HCT116 (cell line): ENCODE results near the gene LRRK1.

Experiments
- CTCF ChIP-seq, 3 experiments: fragments of 200-600 bp in 1 of 3; sonication (generic) in 1 of 3; IDR thresholded peaks in 2 of 3; conservative IDR thresholded peaks in 1 of 3; 2 replicates each; pipeline ENCODE4 v1.5.1; 2012 to 2017; ENCODE audit warnings: low read depth in 2 of 3, low read length in 2 of 3, antibody characterized with exemption in 1 of 3, borderline replicate concordance in 1 of 3, control low read depth in 1 of 3, mild to moderate bottlenecking in 1 of 3, mixed read lengths in 1 of 3, mixed run types in 1 of 3, moderate library complexity in 1 of 3; ENCODE audit not compliant: insufficient read depth in 1 of 3
- EGR1 ChIP-seq: IDR thresholded peaks from 2 replicates; pipeline ENCODE4 v1.6.1; 2012; ENCODE audit warnings: low read depth
- EZH2 ChIP-seq: fragments of 200-600 bp; sonication (generic); IDR thresholded peaks from 2 replicates; pipeline ENCODE4 v1.6.1; 2017; ENCODE audit warnings: antibody characterized with exemption, mixed run types
- EZH2phosphoT487 ChIP-seq: fragments of 200-600 bp; IDR thresholded peaks from 2 replicates; pipeline ENCODE4 v1.6.1; 2018; ENCODE audit warnings: antibody characterized with exemption, borderline replicate concordance
- FOSL1 ChIP-seq: IDR thresholded peaks from 2 replicates; pipeline ENCODE4 v1.6.1; 2012; ENCODE audit warnings: low read depth
- POLR2A ChIP-seq: IDR thresholded peaks from 2 replicates; pipeline ENCODE4 v1.7.0; 2011; ENCODE audit warnings: borderline replicate concordance; ENCODE audit not compliant: insufficient read depth, insufficient read length; ENCODE audit errors: extremely low read depth
- POLR2AphosphoS5 ChIP-seq: IDR thresholded peaks from 2 replicates; pipeline ENCODE4 v1.6.1; 2011; ENCODE audit warnings: mild to moderate bottlenecking, low read depth, low read length, moderate library complexity
- REST ChIP-seq: IDR thresholded peaks from 2 replicates; pipeline ENCODE4 v1.6.1; 2012; ENCODE audit warnings: low read depth
- SIN3A ChIP-seq: IDR thresholded peaks from 2 replicates; pipeline ENCODE4 v1.6.1; 2012; ENCODE audit warnings: low read depth
- SP1 ChIP-seq: IDR thresholded peaks from 2 replicates; pipeline ENCODE4 v1.6.1; 2012; ENCODE audit warnings: low read depth
- ZFX ChIP-seq: fragments of 450-650 bp; IDR thresholded peaks from 2 replicates; pipeline ENCODE4 v1.6.1; 2017
- TF ChIP-seq, protein P1 (sequence below): IDR thresholded peaks from 2 replicates; pipeline ENCODE4 v1.6.1; 2012

DNA sequence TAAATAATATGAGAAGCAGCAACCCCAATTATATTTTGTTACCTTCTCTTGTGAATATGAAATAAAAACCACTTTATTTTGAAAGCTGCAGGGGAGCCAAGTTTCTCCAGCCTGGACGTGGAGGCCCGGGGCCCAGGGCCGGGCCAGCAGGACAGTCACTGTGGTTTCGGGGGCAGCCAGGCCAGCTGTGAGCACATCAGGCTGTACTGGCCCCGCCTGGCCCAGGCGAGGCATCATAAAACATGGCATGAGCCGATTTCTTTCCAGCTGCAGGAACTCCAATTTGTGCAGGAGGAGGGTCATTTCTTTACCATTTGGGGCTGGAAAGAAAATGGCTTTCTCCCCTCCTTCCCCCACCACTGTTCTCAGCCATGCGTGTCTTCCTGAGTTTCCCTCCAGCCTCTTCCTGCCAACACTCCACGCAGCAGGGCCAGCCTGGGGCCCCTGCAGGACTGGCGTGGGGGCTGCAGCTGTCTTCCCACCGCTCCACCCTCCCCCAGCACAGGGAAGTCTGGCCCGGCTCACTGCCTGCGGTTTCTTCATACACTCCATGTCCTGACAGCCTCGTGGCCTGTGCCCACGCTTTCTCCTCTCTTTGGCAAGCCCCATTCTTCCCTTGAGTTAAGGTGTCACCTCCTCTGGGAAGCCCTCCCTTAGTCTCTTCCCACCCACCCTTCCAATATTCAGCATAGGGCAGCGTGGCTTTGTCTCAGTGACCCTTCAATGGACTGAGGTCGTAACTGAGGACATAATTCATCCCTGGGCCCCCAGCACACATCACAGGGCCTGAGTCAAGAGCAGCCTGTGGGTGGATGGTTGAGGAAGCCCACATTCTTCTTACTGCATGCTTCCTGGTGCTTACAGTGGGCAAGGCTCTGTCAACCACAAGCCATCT, 196.9 kb downstream of the LRRK1 start:
- TF ChIP-seq POLR2A (no peak), CTCF (IDR thresholded peaks at IDR 0.05 in 2 of 3, conservative IDR thresholded peaks at IDR 0.05 in 1 of 3; ENCODE audit: borderline replicate concordance in 1 of 3, insufficient read depth in 1 of 3, low read depth in 2 of 3, low read length in 2 of 3) (no peak), EZH2 (no peak), SP1 (no peak), POLR2AphosphoS5 (no peak), EZH2phosphoT487 (no peak), FOSL1 (no peak), REST (no peak), SIN3A (no peak), EGR1 (no peak), ZFX (no peak)
- TF ChIP-seq, protein P1, sequence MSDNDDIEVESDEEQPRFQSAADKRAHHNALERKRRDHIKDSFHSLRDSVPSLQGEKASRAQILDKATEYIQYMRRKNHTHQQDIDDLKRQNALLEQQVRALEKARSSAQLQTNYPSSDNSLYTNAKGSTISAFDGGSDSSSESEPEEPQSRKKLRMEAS = no peak
